K562 (cell line): ENCODE measurements around the gene MFSD12.

Source experiments
- CTBP1 ChIP-seq: fragments of 450-650 bp; IDR thresholded peaks from 2 replicates; pipeline ENCODE4 v1.6.1; 2016; ENCODE audit warnings: borderline replicate concordance
- CTCF ChIP-seq, 3 experiments: IDR thresholded peaks in 2 of 3; conservative IDR thresholded peaks in 1 of 3; 2 replicates each; pipeline ENCODE4 v1.5.1; 2011 to 2012; ENCODE audit warnings: low read length in 3 of 3, mild to moderate bottlenecking in 3 of 3, control low read depth in 2 of 3, improper control_type of control experiment in 1 of 3, inconsistent platforms in 1 of 3, low read depth in 1 of 3, mixed read lengths in 1 of 3, moderate library complexity in 1 of 3; ENCODE audit not compliant: insufficient read depth in 2 of 3
- DMBX1 ChIP-seq: fragments of 250-450 bp; sonication (Bioruptor Pico); IDR thresholded peaks from 2 replicates; pipeline ENCODE4 v1.8.0; 2022; ENCODE audit warnings: inconsistent platforms, mild to moderate bottlenecking, moderate library complexity, borderline replicate concordance
- PHF21A ChIP-seq: fragments of 450-650 bp; IDR thresholded peaks from 2 replicates; pipeline ENCODE4 v1.6.1; 2017; ENCODE audit warnings: low read depth, borderline replicate concordance
- RB1 ChIP-seq: fragments of 450-650 bp; IDR thresholded peaks from 2 replicates; pipeline ENCODE4 v1.6.1; 2017; ENCODE audit warnings: low read depth, mild to moderate bottlenecking
- ZKSCAN8 ChIP-seq: fragments of 200-800 bp; sonication (Bioruptor generic); IDR thresholded peaks from 2 replicates; pipeline ENCODE4 v1.6.1; 2016; ENCODE audit warnings: missing genetic modification characterization, missing compliant biosample characterization

- TF ChIP-seq ZKSCAN8 (CRISPR knock-in tag) (no peak), DMBX1 (CRISPR knock-in tag) (no peak), RB1 (0 out of 2 replicates have a peak, but pooled peaks have one; percentile 82), PHF21A (0 out of 2 replicates have a peak, but pooled peaks have one; percentile 32), CTBP1 (peak; percentile 72), CTCF (IDR thresholded peaks at IDR 0.05 in 2 of 3, conservative IDR thresholded peaks at IDR 0.05 in 1 of 3; ENCODE audit: insufficient read depth in 2 of 3, low read depth in 1 of 3, low read length in 3 of 3) (no peak)
These were observed at the start of gene MFSD12 for GRCh38 chr19:3557461-3558248.
